ENCODE results near the gene SLC38A9.

SLC38A9 gene

GRCh38 chr5:55750499-55750898 is 38.4 kb upstream of the SLC38A9 start:
- no peaks in the 10 kb centered on the region for H3K9me3 ChIP-seq (ENCODE audit: insufficient read depth, low read length)
- H2AFZ ChIP-seq (ENCODE audit: low read depth, low read length), result no peak overlapping the region
- H3K4me3 ChIP-seq (ENCODE audit: low read length), result no peak overlapping the region
- no peak overlapping the region for H3K4me2 ChIP-seq (ENCODE audit: low read length)
- TF ChIP-seq EZH2phosphoT487 (IDR thresholded peaks at IDR 0.05; ENCODE audit: low read depth) (no peak), CTCF (IDR thresholded peaks at IDR 0.05; ENCODE audit: low read depth, low read length) (no peak)
- H4K20me1 ChIP-seq (ENCODE audit: insufficient read depth, low read length), result no peaks in the 10 kb centered on the region
- H3K27me3 ChIP-seq (ENCODE audit: low read depth, low read length), result no peaks in the 10 kb centered on the region
- H3K79me2 ChIP-seq (ENCODE audit: low read length), result no peaks in the 10 kb centered on the region
- no peak overlapping the region for H3K9ac ChIP-seq (ENCODE audit: low read length)
- H3K27ac ChIP-seq (ENCODE audit: low read length), result no peak overlapping the region
- no peaks in the 10 kb centered on the region for H3K4me1 ChIP-seq (ENCODE audit: low read length)
- no peaks in the 10 kb centered on the region for H3K36me3 ChIP-seq (replicated peaks; ENCODE audit: low read depth, low read length)

GRCh38 chr5:55750063-55750462 is 37.9 kb upstream of the SLC38A9 start:
- H3K4me3 ChIP-seq (ENCODE audit: low read length), result no peak overlapping the region
- H3K36me3 ChIP-seq (replicated peaks; ENCODE audit: low read depth, low read length), result no peaks in the 10 kb centered on the region
- no peaks in the 10 kb centered on the region for H3K9me3 ChIP-seq (ENCODE audit: insufficient read depth, low read length)
- H3K79me2 ChIP-seq (ENCODE audit: low read length), result no peaks in the 10 kb centered on the region
- H4K20me1 ChIP-seq (ENCODE audit: insufficient read depth, low read length), result no peaks in the 10 kb centered on the region
- H2AFZ ChIP-seq (ENCODE audit: low read depth, low read length), result no peak overlapping the region
- H3K27ac ChIP-seq (ENCODE audit: low read length), result no peak overlapping the region
- TF ChIP-seq CTCF (IDR thresholded peaks at IDR 0.05; ENCODE audit: low read depth, low read length), result no peak
- no peak for TF ChIP-seq EZH2phosphoT487 (IDR thresholded peaks at IDR 0.05; ENCODE audit: low read depth)
- H3K9ac ChIP-seq (ENCODE audit: low read length), result no peak overlapping the region
- no peaks in the 10 kb centered on the region for H3K27me3 ChIP-seq (ENCODE audit: low read depth, low read length)
- no peak overlapping the region for H3K4me2 ChIP-seq (ENCODE audit: low read length)
- H3K4me1 ChIP-seq (ENCODE audit: low read length), result no peaks in the 10 kb centered on the region

- Histone ChIP-seq H3K36me3 (replicated peaks; ENCODE audit: low read depth, low read length) (no peaks in the 10 kb centered on the region), H2AFZ (ENCODE audit: low read depth, low read length) (no peak overlapping the region), H3K27me3 (ENCODE audit: low read depth, low read length) (no peaks in the 10 kb centered on the region), H3K4me3 (ENCODE audit: low read length) (no peak overlapping the region), H3K9ac (ENCODE audit: low read length) (no peak overlapping the region), H3K9me3 (ENCODE audit: insufficient read depth, low read length) (no peaks in the 10 kb centered on the region), H3K79me2 (ENCODE audit: low read length) (no peaks in the 10 kb centered on the region), H4K20me1 (ENCODE audit: insufficient read depth, low read length) (no peaks in the 10 kb centered on the region), H3K4me1 (ENCODE audit: low read length) (no peaks in the 10 kb centered on the region), H3K27ac (ENCODE audit: low read length) (no peak overlapping the region), H3K4me2 (ENCODE audit: low read length) (no peak overlapping the region)
- TF ChIP-seq EZH2phosphoT487 (IDR thresholded peaks at IDR 0.05; ENCODE audit: low read depth) (no peak), CTCF (IDR thresholded peaks at IDR 0.05; ENCODE audit: low read depth, low read length) (no peak)
These were observed 37.3 kb upstream of the SLC38A9 start for GRCh38 chr5:55749387-55749786.

- no peak overlapping the region for H3K27ac ChIP-seq (ENCODE audit: low read length)
- H3K79me2 ChIP-seq (ENCODE audit: low read length), result no peaks in the 10 kb centered on the region
- no peaks in the 10 kb centered on the region for H3K9me3 ChIP-seq (ENCODE audit: insufficient read depth, low read length)
- H3K4me2 ChIP-seq (ENCODE audit: low read length), result no peak overlapping the region
- H4K20me1 ChIP-seq (ENCODE audit: insufficient read depth, low read length), result no peaks in the 10 kb centered on the region
- no peak overlapping the region for H3K4me3 ChIP-seq (ENCODE audit: low read length)
- H2AFZ ChIP-seq (ENCODE audit: low read depth, low read length), result no peak overlapping the region
- H3K27me3 ChIP-seq (ENCODE audit: low read depth, low read length), result no peaks in the 10 kb centered on the region
- no peaks in the 10 kb centered on the region for H3K4me1 ChIP-seq (ENCODE audit: low read length)
- TF ChIP-seq EZH2phosphoT487 (IDR thresholded peaks at IDR 0.05; ENCODE audit: low read depth), result no peak
- TF ChIP-seq CTCF (IDR thresholded peaks at IDR 0.05; ENCODE audit: low read depth, low read length), result no peak
- no peak overlapping the region for H3K9ac ChIP-seq (ENCODE audit: low read length)
- no peaks in the 10 kb centered on the region for H3K36me3 ChIP-seq (replicated peaks; ENCODE audit: low read depth, low read length)
These were observed 35.7 kb upstream of the SLC38A9 start for GRCh38 chr5:55747778-55748318.

Data from OCI-LY3 (cell line).